Measurements from ENCODE around the gene TTC24. TPM values are rescaled to one million over a fixed set of nuclear protein-coding genes. Genes with fewer than 3 reads are reported as not detected.
A peak's percentile ranks its signal among the peaks of the same experiment; 100 is the strongest.

TTC24 gene
- total RNA-seq, 1 donor, result not detected

DNA sequence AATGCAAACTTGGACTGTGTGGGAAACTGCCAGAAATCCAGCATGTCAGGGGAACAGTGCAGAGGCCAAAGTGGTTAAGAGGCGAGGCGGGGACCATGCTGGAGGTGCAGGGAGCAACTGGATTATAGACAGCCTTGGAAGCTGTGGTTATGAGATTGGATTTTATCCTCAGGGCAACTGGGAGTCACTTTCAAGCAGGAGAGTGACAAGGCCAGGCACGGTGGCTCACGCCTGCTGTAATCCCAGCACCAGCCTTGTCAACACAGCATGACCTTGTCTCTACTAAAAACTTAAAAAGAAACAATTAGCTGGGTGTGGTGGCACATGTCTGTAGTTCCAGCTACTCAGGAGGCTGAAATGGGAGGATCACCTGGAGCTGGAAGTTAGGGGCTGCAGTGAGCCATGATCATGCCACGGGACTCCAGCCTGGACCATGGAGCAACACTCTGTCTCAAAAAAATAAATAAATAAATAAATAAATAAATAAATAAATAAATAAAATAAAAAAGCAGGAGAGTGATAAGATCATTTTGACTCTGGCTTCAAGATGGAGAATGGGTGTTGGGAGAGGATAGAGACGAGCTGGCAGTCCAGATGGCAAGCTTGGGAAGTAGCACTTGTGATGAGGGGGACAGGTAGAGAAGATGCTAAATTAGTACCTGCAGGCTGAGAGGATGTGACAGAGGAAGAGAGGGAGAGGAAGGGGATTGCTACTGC lies 43.2 kb downstream of the TTC24 start:
- no peaks in the 10 kb centered on the region for H3K9me3 ChIP-seq (ENCODE audit: low read depth, low read length)
- no peak overlapping the region for H2AFZ ChIP-seq (ENCODE audit: low read length)
- no peak overlapping the region for H3K4me3 ChIP-seq (ENCODE audit: insufficient read depth, low read length)
- H3K27me3 ChIP-seq (ENCODE audit: insufficient read depth, low read length), result peaks cover 63% of the 10 kb centered on the region
- no peak overlapping the region for H3K27ac ChIP-seq (ENCODE audit: low read depth, low read length)
- H3K79me2 ChIP-seq (ENCODE audit: insufficient read depth, low read length), result no peaks in the 10 kb centered on the region
- no peaks in the 10 kb centered on the region for H3K4me1 ChIP-seq (ENCODE audit: insufficient read depth, low read length)
- no peaks in the 10 kb centered on the region for H3K36me3 ChIP-seq (ENCODE audit: insufficient read depth, low read length)
- no peak for DNase-seq (ENCODE audit: insufficient read length, low spot score, missing footprints)
- no peaks in the 10 kb centered on the region for H4K20me1 ChIP-seq (ENCODE audit: insufficient read depth, low read length)
- no peak overlapping the region for H3K4me2 ChIP-seq (ENCODE audit: insufficient read depth, low read length)
- TF ChIP-seq, protein P1, sequence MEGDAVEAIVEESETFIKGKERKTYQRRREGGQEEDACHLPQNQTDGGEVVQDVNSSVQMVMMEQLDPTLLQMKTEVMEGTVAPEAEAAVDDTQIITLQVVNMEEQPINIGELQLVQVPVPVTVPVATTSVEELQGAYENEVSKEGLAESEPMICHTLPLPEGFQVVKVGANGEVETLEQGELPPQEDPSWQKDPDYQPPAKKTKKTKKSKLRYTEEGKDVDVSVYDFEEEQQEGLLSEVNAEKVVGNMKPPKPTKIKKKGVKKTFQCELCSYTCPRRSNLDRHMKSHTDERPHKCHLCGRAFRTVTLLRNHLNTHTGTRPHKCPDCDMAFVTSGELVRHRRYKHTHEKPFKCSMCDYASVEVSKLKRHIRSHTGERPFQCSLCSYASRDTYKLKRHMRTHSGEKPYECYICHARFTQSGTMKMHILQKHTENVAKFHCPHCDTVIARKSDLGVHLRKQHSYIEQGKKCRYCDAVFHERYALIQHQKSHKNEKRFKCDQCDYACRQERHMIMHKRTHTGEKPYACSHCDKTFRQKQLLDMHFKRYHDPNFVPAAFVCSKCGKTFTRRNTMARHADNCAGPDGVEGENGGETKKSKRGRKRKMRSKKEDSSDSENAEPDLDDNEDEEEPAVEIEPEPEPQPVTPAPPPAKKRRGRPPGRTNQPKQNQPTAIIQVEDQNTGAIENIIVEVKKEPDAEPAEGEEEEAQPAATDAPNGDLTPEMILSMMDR (IDR thresholded peaks at IDR 0.05; ENCODE audit: extremely low read depth, low read depth, low read length), result no peak

DNA sequence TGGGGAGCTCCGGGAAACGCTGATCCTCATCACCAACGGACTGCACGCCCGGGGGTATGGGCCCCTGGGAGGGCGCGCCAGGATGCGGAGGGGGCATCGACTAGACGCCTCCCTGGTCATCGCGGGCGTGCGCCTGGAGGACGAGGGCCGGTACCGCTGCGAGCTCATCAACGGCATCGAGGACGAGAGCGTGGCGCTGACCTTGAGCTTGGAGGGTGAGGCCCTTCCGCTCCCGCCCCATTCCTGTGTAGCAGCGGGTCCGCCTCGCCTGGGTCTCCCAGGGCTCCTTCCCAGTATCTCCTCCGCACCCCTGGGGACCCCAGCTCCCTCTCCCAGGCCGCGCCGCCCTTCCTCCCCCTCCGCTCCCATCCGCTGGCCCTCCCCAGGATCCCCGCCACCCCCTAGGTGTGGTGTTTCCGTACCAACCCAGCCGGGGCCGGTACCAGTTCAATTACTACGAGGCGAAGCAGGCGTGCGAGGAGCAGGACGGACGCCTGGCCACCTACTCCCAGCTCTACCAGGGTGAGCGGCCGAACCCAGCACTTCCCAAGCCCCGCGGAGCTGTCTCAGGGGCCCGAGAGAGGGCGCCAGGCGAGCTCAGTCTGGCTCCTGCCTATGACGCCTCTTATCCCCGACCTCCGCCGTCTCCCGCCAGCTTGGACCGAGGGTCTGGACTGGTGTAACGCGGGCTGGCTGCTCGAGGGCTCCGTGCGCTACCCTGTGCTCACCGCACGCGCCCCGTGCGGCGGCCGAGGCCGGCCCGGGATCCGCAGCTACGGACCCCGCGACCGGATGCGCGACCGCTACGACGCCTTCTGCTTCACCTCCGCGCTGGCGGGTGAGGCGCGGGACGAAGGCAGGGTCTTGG lies 44.7 kb downstream of the TTC24 start:
- DNase-seq (ENCODE audit: insufficient read length, low spot score, missing footprints), result peak; percentile 93
- Histone ChIP-seq H3K79me2 (ENCODE audit: insufficient read depth, low read length) (no peaks in the 10 kb centered on the region), H3K36me3 (ENCODE audit: insufficient read depth, low read length) (no peaks in the 10 kb centered on the region), H3K27ac (ENCODE audit: low read depth, low read length) (no peak overlapping the region), H3K4me2 (ENCODE audit: insufficient read depth, low read length) (peak overlapping the region; percentile 61), H3K4me3 (ENCODE audit: insufficient read depth, low read length) (peak overlapping the region; percentile 40), H4K20me1 (ENCODE audit: insufficient read depth, low read length) (no peaks in the 10 kb centered on the region), H3K9me3 (ENCODE audit: low read depth, low read length) (no peaks in the 10 kb centered on the region), H3K27me3 (ENCODE audit: insufficient read depth, low read length) (peaks cover 62% of the 10 kb centered on the region), H3K4me1 (ENCODE audit: insufficient read depth, low read length) (no peaks in the 10 kb centered on the region), H2AFZ (ENCODE audit: low read length) (peak overlapping the region; percentile 22)
- TF ChIP-seq, protein P1 (IDR thresholded peaks at IDR 0.05; ENCODE audit: extremely low read depth, low read depth, low read length), result peak; percentile 25

DNA sequence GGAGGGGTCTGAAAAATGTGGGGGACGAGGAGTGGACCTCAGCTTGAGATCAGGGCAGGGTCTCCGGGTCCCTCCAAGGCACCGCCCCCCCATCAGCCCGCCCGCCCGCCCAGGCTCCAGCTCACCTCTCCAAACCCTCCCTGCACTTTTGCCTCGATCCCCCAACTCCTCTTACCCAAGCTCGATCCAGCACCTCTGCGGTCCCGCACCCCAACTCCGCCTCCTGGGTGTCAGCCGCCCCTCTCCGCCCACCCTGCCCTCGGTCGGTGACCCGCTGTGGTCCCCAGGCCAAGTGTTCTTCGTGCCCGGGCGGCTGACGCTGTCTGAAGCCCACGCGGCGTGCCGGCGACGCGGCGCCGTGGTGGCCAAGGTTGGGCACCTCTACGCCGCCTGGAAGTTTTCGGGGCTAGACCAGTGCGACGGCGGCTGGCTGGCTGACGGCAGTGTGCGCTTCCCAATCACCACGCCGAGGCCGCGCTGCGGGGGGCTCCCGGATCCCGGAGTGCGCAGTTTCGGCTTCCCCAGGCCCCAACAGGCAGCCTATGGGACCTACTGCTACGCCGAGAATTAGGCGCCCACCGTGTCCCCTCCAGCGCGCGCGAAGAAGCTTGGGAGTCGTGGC lies 45.4 kb downstream of the TTC24 start:
- DNase-seq (ENCODE audit: insufficient read length, low spot score, missing footprints), result no peak
- no peaks in the 10 kb centered on the region for H3K4me1 ChIP-seq (ENCODE audit: insufficient read depth, low read length)
- TF ChIP-seq, protein P1 (IDR thresholded peaks at IDR 0.05; ENCODE audit: extremely low read depth, low read depth, low read length), result no peak
- peaks cover 56% of the 10 kb centered on the region for H3K27me3 ChIP-seq (ENCODE audit: insufficient read depth, low read length)
- no peak overlapping the region for H3K4me3 ChIP-seq (ENCODE audit: insufficient read depth, low read length)
- H2AFZ ChIP-seq (ENCODE audit: low read length), result no peak overlapping the region
- H3K79me2 ChIP-seq (ENCODE audit: insufficient read depth, low read length), result no peaks in the 10 kb centered on the region
- no peaks in the 10 kb centered on the region for H3K9me3 ChIP-seq (ENCODE audit: low read depth, low read length)
- no peaks in the 10 kb centered on the region for H4K20me1 ChIP-seq (ENCODE audit: insufficient read depth, low read length)
- no peak overlapping the region for H3K27ac ChIP-seq (ENCODE audit: low read depth, low read length)
- no peaks in the 10 kb centered on the region for H3K36me3 ChIP-seq (ENCODE audit: insufficient read depth, low read length)
- peak overlapping the region; percentile 61 for H3K4me2 ChIP-seq (ENCODE audit: insufficient read depth, low read length)

All from osteoblast (primary cell).